Choroid plexus epithelial cell (primary cell): ENCODE results near the gene RIMBP2.
A peak's percentile ranks its signal among the peaks of the same experiment; 100 is the strongest.
"Not testable (repeated sequence)": the region's sequence is repeated elsewhere in the genome, so short reads cannot be mapped to it uniquely, and the experiment has no call there.

Experiments used
- DNase-seq: peaks from one replicate; pipeline ENCODE4 v3.0.0-alpha.2; 2010; ENCODE audit warnings: low read depth
- H3K4me3 ChIP-seq: 2 replicates; pipeline ENCODE4 v1.5.1; 2011; ENCODE audit warnings: low read depth, mild to moderate bottlenecking, control low read depth, low read length, moderate library complexity
- CTCF ChIP-seq: conservative IDR thresholded peaks from 2 replicates; pipeline ENCODE4 v1.5.1; 2011; ENCODE audit warnings: low read depth, mild to moderate bottlenecking, control low read depth, inconsistent platforms, low read length, moderate library complexity

Gene RIMBP2

GRCh38 chr12:130761537-130762318 lies 45.6 kb upstream of the RIMBP2 start:
- peak; percentile 78 for DNase-seq
- peak; percentile 84 for TF ChIP-seq CTCF
- no peak overlapping the region for H3K4me3 ChIP-seq

- no peak for TF ChIP-seq CTCF
- no peak overlapping the region for H3K4me3 ChIP-seq
- no peak for DNase-seq
These were observed 38.3 kb upstream of the RIMBP2 start for GRCh38 chr12:130754234-130754901.

GRCh38 chr12:130752692-130753230 lies 36.7 kb upstream of the RIMBP2 start:
- no peak for TF ChIP-seq CTCF
- no peak for DNase-seq
- H3K4me3 ChIP-seq: no peak overlapping the region

- H3K4me3 ChIP-seq, DNase-seq: not testable (repeated sequence)
These were observed 35.9 kb upstream of the RIMBP2 start for GRCh38 chr12:130752037-130752436.

- TF ChIP-seq CTCF: no peak
- H3K4me3 ChIP-seq: no peak overlapping the region
- no peak for DNase-seq
These were observed 32.7 kb upstream of the RIMBP2 start for GRCh38 chr12:130748786-130749185.

GRCh38 chr12:130747867-130748740 lies 32.0 kb upstream of the RIMBP2 start:
- peak; percentile 92 for TF ChIP-seq CTCF
- H3K4me3 ChIP-seq: no peak overlapping the region
- DNase-seq: peak; percentile 77

GRCh38 chr12:130746546-130746945 lies 30.4 kb upstream of the RIMBP2 start:
- no peak for TF ChIP-seq CTCF
- H3K4me3 ChIP-seq: no peak overlapping the region
- no peak for DNase-seq
